ENCODE measurements around the gene PRADC1. TPM values are rescaled to one million over a fixed set of nuclear protein-coding genes. Genes with fewer than 3 reads are reported as not detected.

Gene PRADC1
- total and polyA plus RNA-seq, 9 of the 15 experiments (the other 6 are each of a cell fraction or from before 2014, with no cell fraction given), result 7.3 to 47.4 (median 34.2) TPM

DNA sequence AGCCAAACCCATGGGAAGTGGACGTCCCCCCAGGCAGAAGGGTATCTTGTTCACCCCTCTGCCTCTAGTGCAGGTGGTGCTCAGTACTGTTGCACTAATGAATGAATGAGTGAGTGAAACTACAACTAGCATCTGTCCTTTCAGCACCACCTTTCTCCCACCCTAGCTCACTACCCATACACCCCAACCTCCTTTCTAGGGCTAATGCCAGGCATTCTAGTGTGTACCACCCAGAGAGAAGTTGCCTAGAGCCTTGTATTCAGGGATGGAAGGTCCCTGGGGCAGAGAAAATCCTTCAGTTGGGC lies 23.5 kb upstream of the PRADC1 start (continued):
- no peak for TF ChIP-seq RHOXF2B (CRISPR knock-in tag; conservative IDR thresholded peaks at IDR 0.05)
- TF ChIP-seq, protein P1, sequence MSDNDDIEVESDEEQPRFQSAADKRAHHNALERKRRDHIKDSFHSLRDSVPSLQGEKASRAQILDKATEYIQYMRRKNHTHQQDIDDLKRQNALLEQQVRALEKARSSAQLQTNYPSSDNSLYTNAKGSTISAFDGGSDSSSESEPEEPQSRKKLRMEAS (CRISPR knock-in tag; IDR thresholded peaks at IDR 0.05), result no peak

GRCh38 chr2:73255907-73256617 lies 23.0 kb upstream of the PRADC1 start:
- peaks cover 37% of the 10 kb centered on the region for H3K36me3 ChIP-seq (ENCODE audit: control insufficient read depth, insufficient read depth, low read length)
- FAIRE-seq (no peak), ATAC-seq (no peak), DNase-seq (ENCODE audit: extremely low read depth in 1 of 4, low spot score in 3 of 4) (no peak)
- no peaks in the 10 kb centered on the region for H3K27me3 ChIP-seq (ENCODE audit: control insufficient read depth in 2 of 2, insufficient read depth in 2 of 2, low read length in 2 of 2)
- no TSS peak for BruUV-seq (replicated peaks)
- H3K9me1 ChIP-seq (ENCODE audit: control insufficient read depth, insufficient read depth, low read length), result no peaks in the 10 kb centered on the region
- H3K4me2 ChIP-seq (ENCODE audit: insufficient read depth, low read length), result no peak overlapping the region
- H3K9ac ChIP-seq (ENCODE audit: insufficient read depth in 1 of 2, low read depth in 2 of 2, low read length in 2 of 2), result no peak overlapping the region
- POLR2A ChIA-PET, result interaction anchor here (0.5 to 2.2 kb wide), 4 partner anchors 11 to 155 kb away, joined by 3 to 15 read pairs (median 6); partner anchors contain the start of gene CCT7
- no peak for TF ChIP-seq NCOA2 (IDR thresholded peaks at IDR 0.05; ENCODE audit: partially characterized antibody in 2 of 2)
- TF ChIP-seq KLF16 (IDR thresholded peaks at IDR 0.05), result no peak
- no peak for TF ChIP-seq PYGO2 (tag; IDR thresholded peaks at IDR 0.05)
- intact Hi-C loops (cut with micrococcal nuclease) (loop anchor here (5.0 to 10.0 kb wide), 2 partner anchors 79 to 271 kb away; no protein-coding TSS in a partner anchor), in situ Hi-C loops (cut with MboI) (no loop called here)
- 46% methylated on average over 5 of the region's 5 CpGs for WGBS (ENCODE audit: insufficient coverage, low coverage, missing lambda C conversion rate)
- H3K9me3 ChIP-seq (replicated peaks; ENCODE audit: control insufficient read depth, insufficient read depth, low read depth, low read length), result no peaks in the 10 kb centered on the region
- H4K20me1 ChIP-seq (replicated peaks; ENCODE audit: control insufficient read depth, insufficient read depth, low read length), result peaks cover 6% of the 10 kb centered on the region; the same call in 1 of the 2 replicates
- CTCF ChIA-PET (ENCODE audit: low intra/inter-chr PET ratio), result no interaction called here
- no peak overlapping the region for H2AFZ ChIP-seq (ENCODE audit: low read depth, low read length)
- peaks cover 2 to 22% of the 10 kb centered on the region in 2 experiments; a peak in 3 of 5 replicates for H3K4me1 ChIP-seq (replicated peaks in 1 of 2; ENCODE audit: control insufficient read depth in 2 of 2, insufficient read depth in 2 of 2, low read length in 2 of 2)
- no peak overlapping the region for H3K4me3 ChIP-seq
- H3K27ac ChIP-seq (ENCODE audit: extremely low read depth, low read depth, low read length), result no peak overlapping the region
- H3K79me2 ChIP-seq (ENCODE audit: control insufficient read depth, insufficient read depth, low read length), result no peaks in the 10 kb centered on the region

Measured in K562 (cell line).